GM18520 (cell line): ENCODE measurements around the gene EVI5.
"Not testable (repeated sequence)": the region's sequence is repeated elsewhere in the genome, so short reads cannot be mapped to it uniquely, and the experiment has no call there.

ENCODE experiments used
- ATAC-seq: cut with Tn5 transposase; IDR thresholded peaks from one replicate; pipeline ENCODE4 v1.9.1; 2021; ENCODE audit not compliant: unreplicated experiment

Gene EVI5

DNA sequence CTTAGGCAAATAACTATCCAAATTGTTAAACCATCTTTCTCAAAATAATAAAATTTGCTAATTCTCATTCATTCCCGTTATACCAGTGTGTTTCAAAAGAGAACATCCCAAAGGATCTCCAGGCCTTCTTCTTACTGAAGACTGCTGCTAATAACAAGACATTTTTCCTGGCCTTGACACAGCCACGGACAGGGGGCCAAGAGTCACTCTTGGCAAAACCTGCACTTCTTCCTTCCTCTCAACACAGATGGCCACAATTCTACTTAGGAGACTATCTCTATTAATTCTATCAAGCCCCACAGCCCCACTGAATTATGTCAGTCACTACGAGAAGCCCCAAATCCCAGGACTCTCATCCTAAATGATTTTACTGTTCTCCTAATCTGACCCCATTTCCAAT, 86.0 kb downstream of the EVI5 start:
- ATAC-seq = no peak

DNA sequence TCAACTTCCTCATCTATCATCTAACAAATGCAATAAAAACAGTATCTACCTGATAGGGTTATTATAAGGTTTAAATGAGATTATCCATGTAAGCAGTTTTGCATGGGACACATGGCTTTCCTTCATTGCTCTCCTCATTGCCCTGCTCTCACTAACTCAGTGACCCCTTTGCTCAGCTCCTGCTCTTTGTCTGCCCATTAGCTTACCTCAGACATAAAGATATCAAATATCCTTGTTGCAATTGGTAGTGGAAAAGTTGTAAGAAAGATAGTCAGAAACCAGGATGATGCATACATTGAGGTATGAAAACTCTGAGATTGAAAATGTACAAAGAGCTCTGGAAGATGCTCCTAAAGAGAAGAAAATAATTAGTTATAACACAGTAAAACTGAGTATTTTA, 89.8 kb downstream of the EVI5 start:
- no peak for ATAC-seq

DNA sequence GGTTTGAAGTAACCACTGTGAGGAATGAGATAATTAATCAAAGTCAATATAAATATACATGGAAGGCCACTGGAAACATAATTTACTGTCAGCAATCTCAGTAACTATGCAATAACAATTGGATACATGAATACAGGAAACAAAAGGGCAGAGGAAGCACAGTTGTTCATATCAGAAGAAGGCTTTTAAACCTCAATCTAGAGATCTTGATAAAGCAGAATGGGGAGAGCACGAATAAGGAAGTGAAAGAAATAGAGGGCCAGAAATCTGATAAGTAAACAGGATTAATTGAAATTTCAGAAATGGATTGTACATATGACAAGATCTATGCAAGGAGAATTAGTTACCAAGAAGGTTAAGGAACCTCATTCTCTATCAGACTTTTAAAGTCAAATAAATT, 93.0 kb downstream of the EVI5 start:
- ATAC-seq = no peak

DNA sequence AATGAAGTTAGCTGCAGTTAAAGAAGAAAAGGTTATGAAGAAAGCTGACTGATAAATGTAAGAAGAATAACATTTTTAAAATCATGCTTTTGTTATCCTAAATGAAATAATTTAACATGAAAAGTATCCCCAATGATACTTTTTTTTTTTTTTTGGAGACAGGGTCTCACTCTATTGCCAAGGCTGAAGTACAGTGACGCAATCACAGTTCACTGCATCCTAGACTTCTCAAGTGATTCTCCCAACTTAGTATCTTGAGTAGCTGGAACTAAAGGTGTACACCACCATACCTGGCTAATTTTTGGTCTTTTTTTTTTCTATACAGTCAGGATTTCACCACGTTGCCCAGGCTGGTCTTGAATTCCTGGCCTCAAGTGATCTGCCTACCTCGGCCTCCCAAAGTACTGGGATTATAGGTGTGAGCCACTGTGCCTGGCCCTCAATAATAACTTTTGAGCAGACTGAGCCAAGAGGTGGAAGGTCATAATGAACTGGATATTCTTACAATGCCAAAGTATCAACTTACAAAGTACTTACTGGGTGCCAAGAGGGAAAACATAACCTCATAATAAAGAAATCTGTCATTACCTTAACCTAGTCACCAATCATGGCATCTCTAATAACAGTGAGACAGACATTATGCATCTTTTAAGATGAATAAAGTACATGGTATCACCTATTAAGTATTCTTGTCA, 94.5 kb downstream of the EVI5 start:
- no peak for ATAC-seq

DNA sequence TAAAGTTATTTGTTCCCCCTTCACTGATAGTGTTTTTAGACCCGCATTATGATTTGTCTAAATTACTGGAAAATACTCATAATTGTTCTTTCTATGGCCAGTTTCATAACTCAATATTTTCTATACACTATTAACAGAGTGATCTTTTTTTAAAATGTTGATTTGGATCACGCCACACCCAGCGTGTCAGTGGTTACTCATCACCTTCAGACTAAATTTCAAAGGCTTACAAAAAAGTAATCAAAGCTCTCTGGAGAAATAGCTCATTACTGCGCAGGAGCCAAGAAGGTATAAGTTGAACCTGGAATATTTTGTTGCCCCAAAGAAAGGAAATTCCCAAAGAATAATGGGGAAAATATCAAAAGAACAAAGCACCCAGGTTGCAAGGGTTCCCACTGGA, 104.9 kb downstream of the EVI5 start:
- ATAC-seq = no peak

DNA sequence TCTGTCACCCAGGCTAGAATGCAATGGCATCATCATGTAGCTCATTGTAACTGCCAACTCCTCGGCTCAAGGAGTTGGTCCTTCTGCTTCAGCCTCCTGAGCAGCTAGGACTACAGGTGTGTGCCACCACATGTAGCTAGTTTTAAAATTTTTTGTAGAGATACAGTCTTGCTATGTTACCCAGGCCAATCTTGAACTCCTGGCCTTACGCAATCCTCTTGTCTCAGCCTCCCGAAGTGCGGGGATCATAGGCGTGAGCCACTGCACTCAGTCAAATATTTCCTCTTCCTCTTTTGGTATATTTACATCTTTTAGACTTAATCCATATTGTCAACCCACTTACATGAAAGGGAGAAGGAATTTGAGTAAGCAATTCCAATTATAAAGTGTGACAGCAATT, 121.1 kb downstream of the EVI5 start:
- no peak for ATAC-seq

DNA sequence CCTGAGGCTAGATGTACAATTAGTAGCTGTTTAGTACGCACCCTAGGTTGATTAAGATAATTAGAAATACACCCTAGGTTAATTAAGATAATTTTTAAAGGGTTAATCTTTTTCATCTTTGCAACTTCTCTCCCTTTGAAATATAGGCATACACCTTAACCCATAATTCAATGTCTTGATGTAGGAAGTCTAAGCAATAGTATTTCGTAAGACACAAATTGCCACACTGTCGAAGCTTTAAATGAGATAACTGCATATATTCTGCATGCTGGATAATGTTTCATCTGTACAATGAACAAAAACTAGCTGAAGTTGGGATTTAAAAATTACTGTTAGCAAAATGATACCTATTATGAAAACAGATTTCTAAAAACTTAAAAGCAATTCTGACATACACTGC, 122.9 kb downstream of the EVI5 start:
- ATAC-seq = no peak

DNA sequence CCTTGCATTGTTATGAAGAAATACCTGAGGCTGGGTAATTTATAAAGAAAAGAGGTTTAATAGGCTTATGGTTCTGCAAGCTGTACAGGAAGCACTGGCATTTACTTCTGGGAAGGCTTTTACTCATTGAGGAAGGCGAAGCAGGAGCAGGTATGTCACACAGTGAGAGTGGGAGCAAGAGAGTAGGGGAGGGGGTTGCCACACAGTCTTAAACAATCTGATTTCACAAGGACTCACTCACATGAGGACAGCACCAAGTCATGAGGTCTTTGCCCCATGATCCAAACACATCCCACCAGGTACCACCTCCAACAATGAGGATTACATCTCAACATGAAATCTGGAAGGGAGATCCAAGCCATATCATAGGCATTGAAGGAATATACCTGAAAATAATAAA, 127.2 kb downstream of the EVI5 start:
- no peak for ATAC-seq

DNA sequence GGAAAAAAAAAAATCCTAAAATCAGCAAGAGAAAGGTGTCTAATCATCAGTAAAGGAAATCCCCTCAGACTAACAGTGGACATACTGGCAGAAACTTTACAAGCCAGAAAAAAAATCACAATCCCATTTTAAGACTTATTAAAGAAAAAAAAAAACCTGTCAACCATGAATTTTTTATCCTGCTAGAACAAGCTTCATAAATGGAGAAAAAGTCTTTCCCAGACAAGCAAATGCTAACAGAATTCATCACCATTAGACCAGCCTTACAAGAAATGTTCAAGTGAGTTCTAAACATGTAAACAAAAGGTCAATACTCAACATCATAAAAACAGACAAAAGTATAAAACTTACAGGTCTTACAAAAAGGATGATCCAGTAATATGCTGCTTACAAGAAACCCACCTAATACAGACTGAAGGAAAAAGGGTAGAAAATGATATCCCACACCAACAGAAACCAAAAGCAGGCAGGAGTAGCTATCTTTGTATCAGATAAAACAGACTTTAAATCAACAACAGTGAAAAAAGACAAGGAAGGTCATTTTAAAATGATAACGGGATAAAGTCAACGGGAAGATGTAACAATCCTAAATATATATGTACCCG, 129.6 kb downstream of the EVI5 start:
- ATAC-seq = no peak

DNA sequence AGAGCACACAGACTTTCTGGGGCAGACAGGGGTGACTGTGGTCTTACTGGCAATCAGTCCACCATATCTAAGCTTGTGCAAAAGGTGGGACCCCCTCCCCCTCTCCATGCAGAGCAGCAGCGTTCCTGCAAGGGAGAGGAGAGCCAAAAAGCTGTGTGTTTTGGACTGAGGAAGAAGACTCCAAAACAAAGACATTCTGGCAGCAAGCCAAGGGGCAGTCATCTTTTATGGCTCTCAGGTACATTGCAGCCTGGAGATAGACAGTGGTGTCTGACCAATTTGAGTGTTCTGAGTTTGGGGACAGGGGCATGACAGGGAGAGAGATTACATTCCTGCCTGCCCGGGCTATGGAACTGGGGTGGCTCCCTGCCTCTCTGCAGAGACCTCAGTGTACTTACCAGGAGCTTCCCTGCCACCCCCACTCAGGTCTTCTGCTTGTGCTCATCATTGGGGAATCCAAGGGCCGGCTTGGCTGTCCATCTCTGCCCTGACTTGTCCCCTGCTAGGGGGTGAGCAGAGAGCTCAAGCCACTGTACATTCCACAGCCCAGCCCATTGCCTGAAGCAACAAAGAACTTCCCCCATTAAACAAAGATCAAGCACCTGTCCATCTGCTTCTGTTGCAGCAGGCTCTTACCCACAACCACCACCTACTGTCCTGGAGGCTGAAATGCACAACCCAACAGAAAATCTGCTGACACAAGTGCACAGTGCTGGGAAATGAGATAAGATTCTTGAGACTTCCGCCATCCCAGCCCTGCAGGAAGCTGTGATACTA, 131.1 kb downstream of the EVI5 start:
- ATAC-seq = no peak

DNA sequence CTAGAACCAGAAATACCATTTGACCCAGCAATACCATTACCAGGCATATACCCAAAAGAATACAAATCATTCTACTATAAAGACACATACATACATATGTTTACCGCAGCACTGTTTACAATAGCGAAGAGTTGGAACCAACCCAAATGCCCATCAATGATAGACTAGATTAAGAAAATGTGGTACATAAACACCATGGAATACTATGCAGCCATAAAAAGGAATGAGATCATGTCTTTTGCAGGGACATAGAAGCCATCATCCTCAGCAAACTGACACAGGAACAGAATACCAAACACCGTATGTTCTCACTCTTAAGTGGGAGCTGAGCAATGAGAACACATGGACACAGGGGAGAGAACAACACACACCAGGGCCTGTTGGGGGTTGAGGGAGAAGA, 144.2 kb downstream of the EVI5 start:
- not testable (repeated sequence) for ATAC-seq

DNA sequence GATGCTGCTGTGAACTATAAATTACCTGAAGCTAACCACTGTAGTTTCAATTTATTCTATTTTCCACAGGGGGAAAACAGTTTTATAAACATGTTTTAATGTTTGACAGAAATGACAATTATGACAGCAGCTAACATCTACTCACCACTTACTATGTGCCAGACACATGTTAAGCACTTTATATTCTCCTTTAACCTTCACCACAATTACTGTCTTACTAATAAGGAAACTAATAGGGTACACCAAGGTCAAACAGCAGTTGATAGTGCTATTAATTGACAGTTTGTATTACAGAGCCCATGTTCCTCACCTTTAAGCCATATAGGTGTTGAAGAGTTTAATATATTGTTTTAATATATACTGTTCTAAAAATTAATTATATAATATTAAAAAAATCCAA, 146.4 kb downstream of the EVI5 start:
- no peak for ATAC-seq

DNA sequence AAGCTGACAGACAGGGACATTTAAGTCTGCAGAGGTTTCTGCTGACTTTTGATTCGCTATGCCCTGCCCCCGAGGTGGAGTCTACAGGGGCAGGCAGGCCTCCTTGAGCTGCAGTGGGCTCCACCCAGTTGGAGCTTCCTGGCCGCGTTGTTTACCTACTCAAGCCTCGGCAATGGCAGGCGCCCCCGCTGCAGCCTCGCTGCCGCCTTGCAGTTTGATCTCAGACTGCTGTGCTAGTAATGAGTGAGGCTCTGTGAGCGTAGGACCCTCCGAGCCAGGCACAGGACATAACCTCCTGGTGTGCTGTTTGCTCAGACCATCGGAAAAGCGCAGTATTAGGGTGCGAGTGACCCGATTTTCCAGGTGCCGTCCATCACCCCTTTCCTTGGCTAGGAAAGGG, 149.7 kb downstream of the EVI5 start:
- ATAC-seq = not testable (repeated sequence)

DNA sequence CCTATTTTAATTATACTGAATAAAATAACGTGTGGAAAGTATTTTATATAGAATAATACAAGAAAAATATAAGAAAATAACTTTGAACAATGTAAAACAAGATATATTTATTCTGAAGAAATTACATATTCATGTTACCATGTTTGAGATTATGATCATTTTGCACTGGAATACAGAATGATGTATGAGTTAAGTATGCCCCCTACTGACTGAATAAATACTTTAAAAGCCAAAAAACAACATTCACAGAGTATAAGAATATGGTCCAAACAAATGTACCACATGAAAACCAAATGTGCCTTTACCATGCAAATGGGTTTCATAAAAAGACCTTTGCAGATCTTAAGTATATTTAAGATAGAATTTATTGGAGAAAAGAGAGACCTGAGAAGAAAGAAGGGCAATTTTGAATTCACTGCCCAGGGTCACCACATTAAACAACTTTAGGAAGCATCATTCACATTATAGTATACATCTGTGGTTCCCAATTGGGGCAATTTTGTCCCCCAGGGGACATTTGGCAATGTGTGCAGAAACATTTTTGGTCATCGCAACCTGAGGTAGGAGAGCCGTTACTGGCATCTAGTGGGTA, 161.6 kb downstream of the EVI5 start:
- no peak for ATAC-seq

DNA sequence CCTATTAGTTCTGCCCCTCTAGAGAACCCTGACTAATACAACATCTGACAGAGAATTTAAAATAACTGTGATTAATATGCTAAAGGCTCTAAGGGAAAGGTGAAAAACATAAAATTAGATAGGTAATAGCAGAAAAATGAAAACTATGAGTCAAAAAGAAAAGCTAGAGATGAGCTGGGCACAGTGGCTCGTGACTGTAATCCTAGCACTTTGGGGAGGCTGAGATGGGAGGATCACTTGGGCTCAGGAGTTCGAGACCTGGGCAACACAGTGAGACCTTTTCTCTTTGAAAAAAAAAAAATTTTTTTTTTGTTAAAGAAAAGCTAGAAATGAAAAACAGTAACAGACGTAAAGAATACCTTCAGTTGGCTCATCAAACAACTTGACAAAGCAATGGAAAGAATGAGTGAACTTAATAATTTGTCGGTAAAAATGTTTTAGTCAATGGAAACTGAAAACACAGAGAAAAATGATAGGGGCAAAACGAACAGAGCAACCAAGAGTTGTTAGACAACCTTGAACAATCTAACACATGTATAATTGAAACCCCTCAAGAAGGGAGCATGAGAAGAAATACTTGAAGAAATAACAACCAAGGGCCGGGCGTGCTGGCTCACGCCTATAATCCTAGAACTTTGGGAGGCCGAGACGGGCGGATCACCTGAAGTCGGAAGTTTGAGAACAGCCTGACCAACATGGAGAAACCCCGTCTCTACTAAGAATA, 165.3 kb downstream of the EVI5 start:
- ATAC-seq = no peak

DNA sequence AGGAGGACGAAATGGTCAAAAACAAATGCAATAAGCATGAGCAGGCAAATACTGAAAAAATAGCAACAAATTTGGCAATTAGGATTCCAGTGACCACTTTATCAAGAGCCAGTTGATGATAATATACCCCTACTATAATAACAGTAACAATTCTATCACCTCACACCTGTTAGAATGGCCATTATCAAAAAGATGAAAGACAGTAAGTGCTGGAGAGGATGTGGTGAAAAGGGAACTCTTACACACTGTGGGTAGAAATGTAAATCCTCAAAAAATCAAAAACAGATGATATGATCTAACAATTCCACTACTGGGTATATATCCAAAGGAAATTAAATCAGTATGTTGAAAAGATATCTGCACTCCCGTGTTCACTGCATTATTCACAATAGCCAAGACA, 183.9 kb downstream of the EVI5 start:
- ATAC-seq = no peak

DNA sequence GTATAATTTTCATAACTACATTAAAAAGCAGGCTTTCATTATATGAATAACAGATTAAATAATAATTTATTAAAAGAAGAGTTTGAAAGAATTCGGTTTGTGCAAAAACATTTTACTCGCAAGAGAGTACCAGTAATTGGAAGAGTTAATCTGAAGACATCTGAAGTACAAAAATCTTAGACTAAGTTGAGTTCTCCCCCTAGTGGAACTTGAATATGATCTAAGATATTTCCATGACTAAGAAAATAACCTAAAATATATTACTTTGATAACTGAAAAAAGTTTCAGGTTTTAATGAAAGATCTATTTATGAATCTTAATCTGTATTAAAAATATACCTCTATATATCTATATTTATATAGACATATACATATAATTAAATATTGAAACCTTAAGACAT, 185.7 kb downstream of the EVI5 start:
- no peak for ATAC-seq

DNA sequence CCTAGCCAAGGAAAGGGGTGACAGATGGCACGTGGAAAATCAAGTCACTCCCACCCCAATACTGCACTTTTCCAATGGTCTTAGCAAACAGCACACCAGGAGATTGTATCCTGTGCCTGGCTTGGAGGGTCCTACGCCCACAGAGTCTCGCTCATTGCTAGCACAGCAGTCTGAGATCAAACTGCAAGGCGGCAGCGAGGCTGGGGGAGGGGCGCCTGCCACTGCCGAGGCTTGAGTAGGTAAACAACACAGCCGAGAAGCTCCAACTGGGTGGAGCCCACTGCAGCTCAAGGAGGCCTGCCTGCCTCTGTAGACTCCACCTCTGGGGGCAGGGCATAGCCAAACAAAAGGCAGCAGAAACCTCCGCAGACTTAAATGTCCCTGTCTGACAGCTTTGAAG, 195.5 kb downstream of the EVI5 start:
- ATAC-seq = not testable (repeated sequence)

DNA sequence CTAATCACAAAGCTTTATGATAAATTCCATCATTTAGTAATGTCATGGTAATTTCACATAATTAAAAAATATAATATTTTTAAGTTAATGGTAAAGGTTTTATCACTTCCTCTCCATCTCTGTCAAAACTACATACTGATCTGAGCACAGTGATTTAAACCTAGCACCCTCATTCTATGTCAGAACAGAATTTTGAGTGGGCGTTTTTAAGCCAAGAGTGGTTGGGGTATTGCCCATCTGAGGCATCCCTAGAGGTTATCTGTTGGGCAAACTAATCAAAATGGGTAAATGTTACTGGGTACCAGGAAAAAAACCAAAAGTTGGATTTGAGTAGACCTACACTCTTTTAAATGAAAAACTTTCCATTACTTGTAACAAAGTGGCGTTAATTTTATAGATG, 197.5 kb downstream of the EVI5 start:
- peak; percentile 34 for ATAC-seq

DNA sequence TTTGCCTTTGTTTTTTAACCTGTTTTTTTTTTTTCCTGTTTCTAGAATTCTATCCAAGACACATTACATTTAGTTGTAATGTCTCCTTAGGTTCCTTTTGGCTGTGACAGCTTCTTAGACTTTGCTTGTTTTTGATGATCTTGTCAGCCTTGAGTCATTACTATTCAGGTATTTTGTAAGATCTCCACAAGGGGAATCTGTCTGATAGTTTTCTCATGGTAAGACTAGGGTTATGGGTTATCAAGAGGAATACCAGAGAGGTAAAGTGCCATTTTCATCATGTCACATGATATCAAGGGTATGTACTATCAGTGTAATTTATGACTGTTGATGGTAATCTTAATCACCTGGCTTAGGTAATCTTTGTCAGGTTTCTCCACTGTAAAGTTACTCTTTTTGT, 199.1 kb downstream of the EVI5 start:
- ATAC-seq = no peak

DNA sequence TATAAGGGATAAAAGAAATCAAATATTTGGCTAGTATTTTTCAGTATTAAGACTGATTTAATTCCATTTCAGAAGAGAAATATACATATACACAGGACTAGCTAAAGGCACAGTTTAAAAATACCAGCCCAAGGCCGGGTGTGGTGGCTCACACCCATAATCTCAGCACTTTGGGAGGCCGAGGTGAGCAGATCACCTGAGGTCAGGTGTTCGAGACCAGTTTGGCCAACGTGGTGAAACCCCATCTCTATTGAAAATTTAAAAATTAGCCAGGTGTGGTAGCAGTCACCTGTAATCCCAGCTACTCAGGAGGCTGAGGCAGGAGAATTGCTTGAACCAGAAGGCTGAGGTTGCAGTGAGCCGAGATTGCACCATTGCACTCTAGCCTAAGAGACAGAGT, 200.1 kb downstream of the EVI5 start:
- ATAC-seq = peak; percentile 2
